Measurements from ENCODE around the gene COL4A2.

The COL4A2 gene

DNA sequence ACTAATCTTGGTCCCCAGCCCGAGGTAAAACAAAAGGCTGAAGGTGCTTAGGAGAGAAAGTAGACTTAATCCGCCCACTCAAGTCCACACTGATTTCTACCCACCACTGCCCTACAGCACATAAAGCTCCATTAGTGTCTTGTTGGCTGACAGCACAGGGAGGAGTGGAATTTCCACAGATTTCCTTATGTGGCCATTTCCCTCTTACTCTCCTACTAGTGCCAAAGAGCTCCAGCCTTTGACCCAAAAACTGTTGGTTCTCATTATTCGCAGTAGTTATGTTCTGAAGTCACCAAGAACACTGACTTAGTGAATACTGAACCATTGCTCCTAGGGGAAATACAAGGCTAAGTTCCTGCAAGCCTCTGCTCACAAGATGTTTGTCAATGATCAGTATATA, 193.3 kb downstream of the COL4A2 start:
- FAIRE-seq (no peak), DNase-seq (ENCODE audit: insufficient read length) (no peak)
- no peak for TF ChIP-seq TAF1 (IDR thresholded peaks at IDR 0.05; ENCODE audit: borderline replicate concordance, low read depth, low read length)
- TF ChIP-seq POLR2AphosphoS5 (IDR thresholded peaks at IDR 0.05; ENCODE audit: low read depth, low read length) = no peak
- TF ChIP-seq POLR2A (IDR thresholded peaks at IDR 0.05; ENCODE audit: low read depth, low read length) = no peak

- TF ChIP-seq TAF1 (IDR thresholded peaks at IDR 0.05; ENCODE audit: borderline replicate concordance, low read depth, low read length) (no peak), POLR2A (IDR thresholded peaks at IDR 0.05; ENCODE audit: low read depth, low read length) (no peak), POLR2AphosphoS5 (IDR thresholded peaks at IDR 0.05; ENCODE audit: low read depth, low read length) (no peak)
- DNase-seq (ENCODE audit: insufficient read length) (no peak), FAIRE-seq (no peak)
Measured at GRCh38 chr13:110501188-110501587, 194.1 kb downstream of the COL4A2 start.

- FAIRE-seq = no peak
- DNase-seq (ENCODE audit: insufficient read length) = no peak
- no peak for TF ChIP-seq POLR2A (IDR thresholded peaks at IDR 0.05; ENCODE audit: low read depth, low read length)
- no peak for TF ChIP-seq TAF1 (IDR thresholded peaks at IDR 0.05; ENCODE audit: borderline replicate concordance, low read depth, low read length)
- no peak for TF ChIP-seq POLR2AphosphoS5 (IDR thresholded peaks at IDR 0.05; ENCODE audit: low read depth, low read length)
Measured at GRCh38 chr13:110503037-110503901, 196.2 kb downstream of the COL4A2 start.

- no peak for DNase-seq (ENCODE audit: insufficient read length)
- FAIRE-seq = no peak
- TF ChIP-seq POLR2A (IDR thresholded peaks at IDR 0.05; ENCODE audit: low read depth, low read length) (no peak), POLR2AphosphoS5 (IDR thresholded peaks at IDR 0.05; ENCODE audit: low read depth, low read length) (no peak), TAF1 (IDR thresholded peaks at IDR 0.05; ENCODE audit: borderline replicate concordance, low read depth, low read length) (no peak)
Measured at GRCh38 chr13:110503979-110504499, 197.0 kb downstream of the COL4A2 start.

GRCh38 chr13:110505594-110505993, 198.5 kb downstream of the COL4A2 start:
- TF ChIP-seq POLR2AphosphoS5 (IDR thresholded peaks at IDR 0.05; ENCODE audit: low read depth, low read length) = no peak
- TF ChIP-seq POLR2A (IDR thresholded peaks at IDR 0.05; ENCODE audit: low read depth, low read length) = no peak
- TF ChIP-seq TAF1 (IDR thresholded peaks at IDR 0.05; ENCODE audit: borderline replicate concordance, low read depth, low read length) = no peak
- no peak for DNase-seq (ENCODE audit: insufficient read length)
- FAIRE-seq = no peak

GRCh38 chr13:110506396-110506795, 199.3 kb downstream of the COL4A2 start:
- FAIRE-seq (no peak), DNase-seq (ENCODE audit: insufficient read length) (no peak)
- TF ChIP-seq POLR2A (IDR thresholded peaks at IDR 0.05; ENCODE audit: low read depth, low read length) (no peak), TAF1 (IDR thresholded peaks at IDR 0.05; ENCODE audit: borderline replicate concordance, low read depth, low read length) (no peak), POLR2AphosphoS5 (IDR thresholded peaks at IDR 0.05; ENCODE audit: low read depth, low read length) (no peak)

- no peak for DNase-seq (ENCODE audit: insufficient read length)
- TF ChIP-seq POLR2A (IDR thresholded peaks at IDR 0.05; ENCODE audit: low read depth, low read length) (no peak), TAF1 (IDR thresholded peaks at IDR 0.05; ENCODE audit: borderline replicate concordance, low read depth, low read length) (no peak), POLR2AphosphoS5 (IDR thresholded peaks at IDR 0.05; ENCODE audit: low read depth, low read length) (no peak)
- no peak for FAIRE-seq
Measured at GRCh38 chr13:110506859-110507566, 199.9 kb downstream of the COL4A2 start.

DNA sequence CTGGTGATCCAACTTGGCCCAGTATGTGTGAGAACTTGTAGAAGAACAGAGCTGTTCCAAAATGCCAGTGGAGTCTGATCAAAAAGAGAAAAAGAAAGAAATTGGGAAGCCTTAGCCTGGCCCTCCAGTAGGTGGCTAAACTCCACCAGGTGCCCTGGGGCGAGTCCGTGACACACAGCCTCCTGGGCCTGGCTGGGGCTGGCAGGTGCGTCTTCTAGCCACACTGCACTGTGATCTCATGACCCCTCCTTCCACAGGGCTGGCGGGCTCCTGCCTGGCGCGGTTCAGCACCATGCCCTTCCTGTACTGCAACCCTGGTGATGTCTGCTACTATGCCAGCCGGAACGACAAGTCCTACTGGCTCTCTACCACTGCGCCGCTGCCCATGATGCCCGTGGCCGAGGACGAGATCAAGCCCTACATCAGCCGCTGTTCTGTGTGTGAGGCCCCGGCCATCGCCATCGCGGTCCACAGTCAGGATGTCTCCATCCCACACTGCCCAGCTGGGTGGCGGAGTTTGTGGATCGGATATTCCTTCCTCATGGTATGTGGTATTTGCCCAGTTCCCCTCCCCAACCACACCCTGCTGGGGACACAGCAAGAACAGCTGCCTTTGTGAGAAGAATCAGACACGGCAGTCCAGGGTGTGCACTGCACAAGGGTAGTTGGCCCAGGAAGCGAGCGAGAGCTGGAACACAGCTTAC, 200.7 kb downstream of the COL4A2 start:
- TF ChIP-seq POLR2AphosphoS5 (IDR thresholded peaks at IDR 0.05; ENCODE audit: low read depth, low read length) (no peak), POLR2A (IDR thresholded peaks at IDR 0.05; ENCODE audit: low read depth, low read length) (no peak), TAF1 (IDR thresholded peaks at IDR 0.05; ENCODE audit: borderline replicate concordance, low read depth, low read length) (no peak)
- DNase-seq (ENCODE audit: insufficient read length) = no peak
- no peak for FAIRE-seq

DNA sequence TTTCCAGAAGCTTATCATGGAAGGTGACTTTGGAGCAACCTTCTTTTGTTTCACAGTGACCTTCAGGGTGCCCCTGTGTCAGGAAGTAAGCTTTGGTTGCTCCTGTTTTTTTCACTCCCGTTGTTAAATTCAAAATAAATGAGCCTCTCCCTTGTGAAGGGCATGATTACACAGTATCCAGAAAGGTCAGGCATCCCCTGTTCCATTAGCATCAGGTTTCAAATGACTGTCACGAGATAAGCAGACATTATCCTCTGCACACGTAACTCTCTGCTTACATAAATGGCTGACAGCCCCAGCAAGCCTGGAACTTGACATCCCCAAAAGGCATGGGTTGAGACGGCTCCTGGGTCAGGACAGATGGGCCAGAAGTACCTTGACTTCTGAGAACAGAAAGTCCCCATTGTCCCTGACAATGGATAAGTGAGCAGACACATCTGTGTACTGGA, 202.4 kb downstream of the COL4A2 start:
- DNase-seq (ENCODE audit: insufficient read length) = no peak
- TF ChIP-seq TAF1 (IDR thresholded peaks at IDR 0.05; ENCODE audit: borderline replicate concordance, low read depth, low read length) = no peak
- no peak for TF ChIP-seq POLR2A (IDR thresholded peaks at IDR 0.05; ENCODE audit: low read depth, low read length)
- no peak for FAIRE-seq

- no peak for DNase-seq (ENCODE audit: insufficient read length)
- FAIRE-seq = no peak
- TF ChIP-seq TAF1 (IDR thresholded peaks at IDR 0.05; ENCODE audit: borderline replicate concordance, low read depth, low read length) = no peak
- no peak for TF ChIP-seq POLR2A (IDR thresholded peaks at IDR 0.05; ENCODE audit: low read depth, low read length)
- TF ChIP-seq POLR2AphosphoS5 (IDR thresholded peaks at IDR 0.05; ENCODE audit: low read depth, low read length) = no peak
Measured at GRCh38 chr13:110509971-110510786, 203.1 kb downstream of the COL4A2 start.
